GM10266 (cell line): ENCODE data around the gene PGF.
A peak's percentile ranks its signal among the peaks of the same experiment; 100 is the strongest.

Source experiments
- DNase-seq: peaks from one replicate; pipeline ENCODE4 v3.0.0; 2012; ENCODE audit errors: extremely low spot score
- CTCF ChIP-seq: IDR thresholded peaks from 2 replicates; pipeline ENCODE4 v1.5.1; 2012; ENCODE audit warnings: mild to moderate bottlenecking, low read depth; ENCODE audit not compliant: control insufficient read depth, insufficient read depth; ENCODE audit errors: missing control alignments

The PGF gene

GRCh38 chr14:74915426-74915825, 40.0 kb downstream of the PGF start:
- no peak for DNase-seq
- TF ChIP-seq CTCF, result no peak

- TF ChIP-seq CTCF, result peak; percentile 65
These were observed 41.3 kb downstream of the PGF start for GRCh38 chr14:74913986-74914573.

GRCh38 chr14:74913393-74913910, 41.9 kb downstream of the PGF start:
- TF ChIP-seq CTCF, result no peak
- no peak for DNase-seq

More at GRCh38 chr14:74913986-74914573, 41.3 kb downstream of the PGF start:
- peak; percentile 76 for DNase-seq

- no peak for DNase-seq
- TF ChIP-seq CTCF, result no peak
These were observed 42.6 kb downstream of the PGF start for GRCh38 chr14:74912801-74913200.

- no peak for TF ChIP-seq CTCF
- DNase-seq, result no peak
These were observed 43.3 kb downstream of the PGF start for GRCh38 chr14:74912111-74912510.

GRCh38 chr14:74911704-74912103, 43.7 kb downstream of the PGF start:
- DNase-seq, result no peak
- TF ChIP-seq CTCF, result no peak

- no peak for DNase-seq
- no peak for TF ChIP-seq CTCF
These were observed 44.2 kb downstream of the PGF start for GRCh38 chr14:74911221-74911620.
